GM12878 (cell line): ENCODE results near the gene ARMC9. TPM values are rescaled to one million over a fixed set of nuclear protein-coding genes. Genes with fewer than 3 reads are reported as not detected.

Experiments
- ATAC-seq: fragments of 200-7000 bp; cut with Tn5 transposase; 3 replicates; pipeline ENCODE4 v1.9.1; 2020; ENCODE audit warnings: mild to moderate bottlenecking, moderate library complexity
- BruUV-seq: library from RNA; stranded (reverse); fragments of 400-500 nt; replicated peaks from 2 replicates; lab custom pipeline; 2021; lab: Mats Ljungman, UMichigan
- CTCF ChIA-PET: fragments of 300-600 bp; sonication (Branson Sonifier 250); formaldehyde crosslinking; extraction: SDS; loops from one replicate; lab custom pipeline; 2021; ENCODE audit warnings: inconsistent platforms; lab: Yijun Ruan, JAX
- POLR2A ChIA-PET: fragments of 350-600 bp; formaldehyde crosslinking; extraction: SDS; loops from one replicate; lab custom pipeline; 2021; ENCODE audit warnings: inconsistent platforms; lab: Charles Lee
- RAD21 ChIA-PET: fragments of 300-600 bp; sonication (Branson Sonifier 250); formaldehyde crosslinking; loops from one replicate; lab custom pipeline; 2023; ENCODE audit warnings: antibody characterized with exemption; ENCODE audit not compliant: unreplicated experiment; lab: Charles Lee
- SMC1A ChIA-PET: fragments of 300-600 bp; sonication (Branson Sonifier 250); formaldehyde crosslinking; loops from one replicate; lab custom pipeline; 2023; ENCODE audit not compliant: unreplicated experiment, uncharacterized antibody; lab: Charles Lee
- DNase-seq: peaks from one replicate; pipeline ENCODE4 v3.0.0-alpha.2; 2011; ENCODE audit warnings: low read depth, low spot score
- FAIRE-seq: peaks from 3 replicates; lab custom pipeline; 2011; peaks lifted over from hg19 to GRCh38; lab: Jason Lieb, UNC
- H2AFZ ChIP-seq: 2 replicates; pipeline ENCODE4 v1.6.0; 2011; ENCODE audit warnings: low read depth, low read length, control low read depth; ENCODE audit not compliant: control insufficient read depth
- H3K27ac ChIP-seq: 2 replicates; pipeline ENCODE4 v1.5.1; 2011; ENCODE audit warnings: control low read depth; ENCODE audit not compliant: control insufficient read depth, insufficient read depth
- H3K27me3 ChIP-seq, 2 experiments: replicated peaks in 1 of 2; 2 replicates each; pipeline versions ENCODE4 v1.6.0 to v1.6.1; 2011; ENCODE audit warnings: low read length in 1 of 2; ENCODE audit not compliant: control insufficient read depth in 2 of 2, insufficient read depth in 2 of 2
- H3K36me3 ChIP-seq, 2 experiments: 2 replicates each; pipeline ENCODE4 v1.5.1; 2011; ENCODE audit warnings: low read length in 1 of 2; ENCODE audit not compliant: control insufficient read depth in 2 of 2, insufficient read depth in 2 of 2
- H3K4me1 ChIP-seq: 2 replicates; pipeline ENCODE4 v1.6.1; 2011; ENCODE audit warnings: mild to moderate bottlenecking, low read length, moderate library complexity, mixed read lengths; ENCODE audit not compliant: control insufficient read depth, insufficient read depth
- H3K4me2 ChIP-seq: 2 replicates; pipeline ENCODE4 v1.6.0; 2011; ENCODE audit warnings: control low read depth; ENCODE audit not compliant: control insufficient read depth, insufficient read depth
- H3K4me3 ChIP-seq: fragments of 200-600 bp; sonication (generic); 2 replicates; pipeline ENCODE4 v1.5.1; 2016
- H3K79me2 ChIP-seq: 2 replicates; pipeline ENCODE4 v1.6.0; 2011; ENCODE audit warnings: low read length; ENCODE audit not compliant: control insufficient read depth, insufficient read depth
- H3K9ac ChIP-seq: 2 replicates; pipeline ENCODE4 v1.8.0; 2011; ENCODE audit warnings: low read length, control low read depth, mixed read lengths; ENCODE audit not compliant: control insufficient read depth, insufficient read depth
- H3K9me3 ChIP-seq: replicated peaks from 3 replicates; pipeline ENCODE4 v1.5.1; 2011; ENCODE audit warnings: mild to moderate bottlenecking, low read length; ENCODE audit not compliant: control insufficient read depth, insufficient read depth
- H4K20me1 ChIP-seq: 2 replicates; pipeline ENCODE4 v1.6.0; 2011; ENCODE audit not compliant: control insufficient read depth, insufficient read depth
- DPF2 ChIP-seq: fragments of 450-650 bp; IDR thresholded peaks from 2 replicates; pipeline ENCODE4 v1.6.1; 2017; ENCODE audit warnings: mild to moderate bottlenecking
- GABPA ChIP-seq: IDR thresholded peaks from 2 replicates; pipeline ENCODE4 v1.6.1; 2014; ENCODE audit warnings: antibody characterized with exemption, low read depth, mild to moderate bottlenecking, inconsistent platforms
- GATAD2B ChIP-seq: fragments of 450-650 bp; conservative IDR thresholded peaks from 2 replicates; pipeline ENCODE4 v1.6.1; 2017; ENCODE audit warnings: low read depth, mild to moderate bottlenecking, moderate library complexity
- IKZF1 ChIP-seq: fragments of 450-650 bp; conservative IDR thresholded peaks from 2 replicates; pipeline ENCODE4 v1.6.1; 2017; ENCODE audit warnings: antibody characterized with exemption, mild to moderate bottlenecking
- PML ChIP-seq: IDR thresholded peaks from 2 replicates; pipeline ENCODE4 v1.6.1; 2012; ENCODE audit warnings: low read length, inconsistent platforms
- WGBS: methylation state at CpG from one replicate; pipeline ENCODE4 v1.1.6; 2016; ENCODE audit warnings: low lambda C conversion rate; ENCODE audit not compliant: insufficient replicate concordance, insufficient coverage; ENCODE audit errors: missing lambda C conversion rate; 5-methylcytosine and 5-hydroxymethylcytosine counted together
- in situ Hi-C: fragments of 300-500 bp; cut with MboI; formaldehyde crosslinking; loops from 9 replicates; pipeline ENCODE4 v1.14.3; 2018; ENCODE audit warnings: mixed read lengths
- intact Hi-C: fragments of 100-400 bp; cut with micrococcal nuclease; formaldehyde crosslinking; loops from one replicate; pipeline ENCODE4 v1.14.2; 2022; ENCODE audit not compliant: unreplicated experiment
- polyA plus RNA-seq, 11 experiments: library from polyadenylated mRNA; depleted of rRNA in 4 of 11; unstranded in 6 of 11; stranded (reverse) in 5 of 11; fragments of >200 nt; fragmentation: Nextera tagmentation in 4 of 11; fragmentation: Illumina TruSeq in 1 of 11; extraction: Ambion mirVana in 4 of 11; extraction: Trizol in 1 of 11; gene quantifications; 1 replicate in 1 of 11; 2 replicates in 10 of 11; pipeline versions ENCODE4 v1.2.1 to v1.2.3, GENCODE V29; 2011 to 2016; ENCODE audit warnings: inconsistent platforms in 2 of 11, missing spikeins in 2 of 11, low read depth in 1 of 11
- total RNA-seq, 4 experiments: library from RNA; depleted of rRNA in 3 of 4; stranded (reverse); fragments of >200 nt in 3 of 4; fragmentation: Illumina TruSeq in 1 of 4; extraction: Trizol in 1 of 4; gene quantifications; 2 replicates each; pipeline versions ENCODE4 v1.2.1 to v1.2.3, GENCODE V29; 2013 to 2021

ARMC9 gene
- total and polyA plus RNA-seq, 10 of the 15 experiments (the other 5 are each of a cell fraction or from before 2014, with no cell fraction given), result 3.8 to 21.8 (median 10.4) TPM

DNA sequence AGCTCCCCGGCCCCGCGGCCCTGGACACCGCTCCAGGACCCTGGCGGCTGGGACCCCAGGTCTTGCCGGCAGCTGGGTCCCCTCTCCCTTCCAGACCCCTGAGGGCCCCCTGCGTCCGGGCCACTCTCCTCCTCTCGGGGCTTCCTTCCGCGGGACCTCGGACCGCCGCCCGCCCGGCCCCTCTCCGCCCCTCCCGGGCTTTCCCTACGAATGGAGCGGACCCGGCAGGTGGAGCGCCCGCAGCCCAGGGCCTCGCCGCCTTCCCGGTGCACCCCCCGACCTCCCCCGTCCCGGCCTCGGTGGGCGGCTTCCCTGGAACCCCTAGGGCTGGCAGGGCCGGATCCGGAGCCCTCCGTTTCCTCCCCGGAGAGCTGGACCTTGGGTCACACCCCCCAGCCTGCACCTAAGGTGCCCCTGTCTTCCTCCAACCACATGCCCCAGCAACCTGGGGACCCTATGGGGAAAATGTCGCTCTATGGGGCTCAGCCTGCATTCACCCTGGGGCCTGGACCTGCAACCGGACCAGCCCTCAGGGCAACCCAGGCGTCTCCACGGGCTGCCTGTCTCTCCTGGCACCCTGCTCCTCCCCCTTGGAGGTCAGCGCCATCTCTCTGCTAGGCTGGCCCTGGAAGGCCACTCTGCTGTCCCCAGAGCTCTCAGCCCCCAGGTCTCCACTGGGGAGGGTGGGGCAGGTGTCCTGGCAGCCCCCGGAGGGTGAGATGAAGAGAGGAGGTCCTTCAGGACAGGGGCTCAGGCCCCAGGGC, 197.8 kb downstream of the ARMC9 start:
- 11% methylated on average over 23 of the region's 41 CpGs for WGBS
- peak overlapping the region; percentile 19 for H2AFZ ChIP-seq
- H3K27ac ChIP-seq, result peak overlapping the region; percentile 47; the same call in 1 of the 2 replicates
- no peaks in the 10 kb centered on the region for H3K27me3 ChIP-seq
- H3K79me2 ChIP-seq, result peaks cover 39% of the 10 kb centered on the region
- H3K9ac ChIP-seq, result peak overlapping the region; percentile 67
- FAIRE-seq, result no peak
- DNase-seq, result no peak
- ChIA-PET CTCF (interaction anchor here (1.0 to 6.0 kb wide), 8 partner anchors 10 to 292 kb away, joined by 3 to 79 read pairs (median 5); no protein-coding TSS in a partner anchor), POLR2A (interaction anchor here (1.0 to 1.7 kb wide), 3 partner anchors 9 to 99 kb away, joined by 3 to 4 read pairs (median 4); no protein-coding TSS in a partner anchor), RAD21 (interaction anchor here (1.0 to 6.0 kb wide), 6 partner anchors 10 to 292 kb away, joined by 3 to 52 read pairs (median 7); no protein-coding TSS in a partner anchor), SMC1A (interaction anchor here (1.1 to 6.3 kb wide), 4 partner anchors 9 to 292 kb away, joined by 5 to 66 read pairs (median 25); no protein-coding TSS in a partner anchor)
- no peaks in the 10 kb centered on the region for H4K20me1 ChIP-seq
- H3K4me1 ChIP-seq, result peaks cover 50% of the 10 kb centered on the region
- peaks cover 0 to 4% of the 10 kb centered on the region in 2 experiments; a peak in 2 of 4 replicates for H3K36me3 ChIP-seq
- in situ Hi-C loops, result no loop called here
- peak overlapping the region; percentile 79 for H3K4me3 ChIP-seq
- no peak for ATAC-seq
- H3K4me2 ChIP-seq, result peak overlapping the region; percentile 96
- no peaks in the 10 kb centered on the region for H3K9me3 ChIP-seq
- no peak for TF ChIP-seq GABPA
- no peak for TF ChIP-seq PML
- TF ChIP-seq DPF2, result peak; percentile 39; the same call in 1 of the 2 replicates
- TF ChIP-seq IKZF1, result peak; percentile 43
- peak; percentile 50 for TF ChIP-seq GATAD2B
- no TSS peak for BruUV-seq
- intact Hi-C loops, result loop anchor here (10.0 kb wide), 2 partner anchors 269 to 571 kb away; no protein-coding TSS in a partner anchor
